ENCODE data around the gene XYLT1. TPM values are rescaled to one million over a fixed set of nuclear protein-coding genes. Genes with fewer than 3 reads are reported as not detected.
A peak's percentile ranks its signal among the peaks of the same experiment; 100 is the strongest.

Gene XYLT1
- total RNA-seq, 3 donors from 2014 or later: 23.1 to 44.0 (median 34.1) TPM

DNA sequence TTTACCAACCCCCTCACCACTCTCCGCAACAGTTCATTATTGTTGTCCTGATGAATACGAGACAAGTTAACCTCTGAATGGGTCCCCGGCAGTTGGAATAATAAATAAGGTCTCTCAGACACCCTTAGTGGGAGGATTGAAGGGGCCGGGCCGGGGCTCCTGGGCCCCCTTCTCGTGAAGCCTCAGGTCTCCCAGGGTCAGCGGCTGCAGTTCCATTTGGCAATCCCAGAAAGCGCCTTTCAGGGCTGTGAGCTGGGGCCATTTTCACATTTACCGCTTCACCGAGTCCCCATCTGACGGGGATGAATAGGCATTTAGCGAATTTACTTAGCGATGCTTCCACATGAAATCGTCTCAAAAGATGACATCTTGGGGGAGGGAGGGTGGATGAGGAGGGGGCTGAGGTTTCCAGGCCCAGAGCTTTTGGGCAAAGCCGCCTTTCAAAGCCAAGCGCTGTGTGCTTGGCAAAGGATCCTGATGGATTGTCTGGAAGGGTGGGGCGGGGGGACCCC, 309.8 kb downstream of the XYLT1 start:
- ATAC-seq: no peak
- Histone ChIP-seq H3K4me1 (ENCODE audit: low read depth) (no peaks in the 10 kb centered on the region), H3K4me3 (no peak overlapping the region), H3K9me3 (no peaks in the 10 kb centered on the region), H3K36me3 (ENCODE audit: low read depth) (no peaks in the 10 kb centered on the region)
- intact Hi-C loops (cut with DNase I, micrococcal nuclease): no loop called here
- no peak for DNase-seq
- TF ChIP-seq, protein P1, sequence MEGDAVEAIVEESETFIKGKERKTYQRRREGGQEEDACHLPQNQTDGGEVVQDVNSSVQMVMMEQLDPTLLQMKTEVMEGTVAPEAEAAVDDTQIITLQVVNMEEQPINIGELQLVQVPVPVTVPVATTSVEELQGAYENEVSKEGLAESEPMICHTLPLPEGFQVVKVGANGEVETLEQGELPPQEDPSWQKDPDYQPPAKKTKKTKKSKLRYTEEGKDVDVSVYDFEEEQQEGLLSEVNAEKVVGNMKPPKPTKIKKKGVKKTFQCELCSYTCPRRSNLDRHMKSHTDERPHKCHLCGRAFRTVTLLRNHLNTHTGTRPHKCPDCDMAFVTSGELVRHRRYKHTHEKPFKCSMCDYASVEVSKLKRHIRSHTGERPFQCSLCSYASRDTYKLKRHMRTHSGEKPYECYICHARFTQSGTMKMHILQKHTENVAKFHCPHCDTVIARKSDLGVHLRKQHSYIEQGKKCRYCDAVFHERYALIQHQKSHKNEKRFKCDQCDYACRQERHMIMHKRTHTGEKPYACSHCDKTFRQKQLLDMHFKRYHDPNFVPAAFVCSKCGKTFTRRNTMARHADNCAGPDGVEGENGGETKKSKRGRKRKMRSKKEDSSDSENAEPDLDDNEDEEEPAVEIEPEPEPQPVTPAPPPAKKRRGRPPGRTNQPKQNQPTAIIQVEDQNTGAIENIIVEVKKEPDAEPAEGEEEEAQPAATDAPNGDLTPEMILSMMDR (IDR thresholded peaks at IDR 0.05): no peak

DNA sequence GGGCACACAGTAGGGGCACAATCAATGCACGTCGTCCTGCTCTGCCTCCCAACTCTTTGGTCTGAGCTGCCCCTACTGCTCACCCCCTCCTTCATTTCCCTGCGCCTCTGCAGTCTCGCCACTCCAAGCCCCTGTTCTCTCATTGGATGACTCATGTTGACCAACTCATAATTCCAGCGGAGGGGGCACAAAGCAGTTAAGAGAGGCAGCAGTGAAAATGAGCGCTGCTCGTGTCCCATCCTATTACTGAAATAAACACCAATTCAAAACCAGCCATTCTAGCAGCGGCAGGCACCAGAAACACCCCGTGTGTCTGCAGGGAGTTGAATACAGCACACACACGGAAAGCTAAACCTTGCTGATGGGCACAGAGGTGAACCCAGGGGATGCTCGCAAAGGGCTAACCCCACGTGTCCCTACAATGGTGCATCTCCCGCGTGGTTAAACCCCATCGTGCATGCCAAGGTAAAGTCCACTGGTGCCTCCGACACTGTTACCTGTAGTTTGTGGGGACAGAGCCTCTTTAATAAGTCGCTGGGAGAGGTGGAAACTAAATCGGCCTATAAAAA, 310.4 kb downstream of the XYLT1 start:
- H3K9me3 ChIP-seq: no peaks in the 10 kb centered on the region
- intact Hi-C loops (cut with DNase I, micrococcal nuclease): no loop called here
- H3K4me3 ChIP-seq: no peak overlapping the region
- ATAC-seq (no peak), DNase-seq (no peak)
- H3K4me1 ChIP-seq (ENCODE audit: low read depth): no peaks in the 10 kb centered on the region
- TF ChIP-seq, protein P1 (IDR thresholded peaks at IDR 0.05): no peak
- H3K36me3 ChIP-seq (ENCODE audit: low read depth): no peaks in the 10 kb centered on the region

DNA sequence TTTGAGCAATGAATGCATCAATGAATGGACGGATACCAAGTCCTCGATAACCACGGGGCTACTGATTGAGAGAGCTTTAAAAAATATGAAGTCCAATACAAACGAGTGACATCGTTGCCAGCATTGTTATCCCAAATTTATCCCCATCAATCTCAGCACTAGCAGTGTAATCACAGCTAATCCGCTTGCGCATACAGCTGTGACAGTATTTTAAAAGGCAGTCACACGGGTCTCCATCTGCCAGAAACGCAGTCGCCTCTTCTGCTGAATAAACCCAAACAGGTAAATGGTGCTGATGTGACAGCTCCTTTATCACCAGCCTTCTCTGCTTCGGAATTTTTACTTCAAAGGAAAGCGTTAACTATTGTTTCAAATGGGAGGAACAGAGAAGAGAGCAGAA, 311.1 kb downstream of the XYLT1 start:
- intact Hi-C loops (cut with DNase I, micrococcal nuclease): no loop called here
- Histone ChIP-seq H3K4me1 (ENCODE audit: low read depth) (no peaks in the 10 kb centered on the region), H3K36me3 (ENCODE audit: low read depth) (no peaks in the 10 kb centered on the region), H3K4me3 (no peak overlapping the region), H3K9me3 (no peaks in the 10 kb centered on the region)
- TF ChIP-seq, protein P1 (IDR thresholded peaks at IDR 0.05): no peak
- DNase-seq: no peak
- ATAC-seq: no peak

DNA sequence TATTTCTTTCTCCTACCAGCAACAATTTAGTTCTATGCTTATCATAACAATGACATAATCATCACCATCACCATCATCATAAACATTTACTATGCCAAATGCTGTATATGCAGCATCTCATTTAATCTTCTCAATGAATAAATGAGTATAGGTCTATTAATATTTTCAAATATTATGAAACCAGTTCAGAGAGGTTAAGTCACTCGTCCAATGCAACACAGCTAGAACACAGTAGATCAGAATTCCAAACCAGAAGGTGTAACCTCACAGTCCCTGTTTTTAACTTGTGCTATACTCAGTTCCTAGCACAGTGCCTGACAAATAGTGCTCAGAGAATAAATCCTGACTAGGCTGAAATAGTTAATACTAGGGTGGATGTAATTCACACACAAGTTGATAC, 314.8 kb downstream of the XYLT1 start:
- H3K9me3 ChIP-seq: no peaks in the 10 kb centered on the region
- H3K36me3 ChIP-seq (ENCODE audit: low read depth): no peaks in the 10 kb centered on the region
- TF ChIP-seq, protein P1 (IDR thresholded peaks at IDR 0.05): no peak
- H3K4me1 ChIP-seq (ENCODE audit: low read depth): no peaks in the 10 kb centered on the region
- intact Hi-C loops (cut with DNase I, micrococcal nuclease): no loop called here
- DNase-seq (no peak), ATAC-seq (no peak)
- H3K4me3 ChIP-seq: no peak overlapping the region

DNA sequence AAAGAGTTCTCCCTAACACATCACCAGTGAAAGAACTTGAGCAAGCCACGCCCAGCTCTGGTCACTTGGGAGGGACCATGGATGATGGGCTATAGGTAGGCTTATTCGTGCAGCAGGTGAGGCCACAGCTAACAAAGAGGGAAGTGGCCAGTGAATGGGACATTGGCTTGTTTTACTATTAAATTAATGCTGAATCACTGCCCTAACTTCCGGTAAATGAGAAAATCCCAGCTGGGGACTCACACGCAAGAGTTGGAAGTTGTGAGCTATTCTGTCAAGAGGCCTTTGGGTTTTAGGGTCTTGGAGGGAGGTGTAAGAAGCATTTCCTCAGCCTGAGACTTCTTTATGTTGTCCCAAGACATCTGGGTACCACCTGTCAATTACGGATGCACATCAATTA, 315.3 kb downstream of the XYLT1 start:
- H3K9me3 ChIP-seq: no peaks in the 10 kb centered on the region
- ATAC-seq (no peak), DNase-seq (no peak)
- TF ChIP-seq, protein P1 (IDR thresholded peaks at IDR 0.05): no peak
- no peak overlapping the region for H3K4me3 ChIP-seq
- intact Hi-C loops (cut with DNase I, micrococcal nuclease): no loop called here
- H3K4me1 ChIP-seq (ENCODE audit: low read depth): no peaks in the 10 kb centered on the region
- H3K36me3 ChIP-seq (ENCODE audit: low read depth): no peaks in the 10 kb centered on the region

DNA sequence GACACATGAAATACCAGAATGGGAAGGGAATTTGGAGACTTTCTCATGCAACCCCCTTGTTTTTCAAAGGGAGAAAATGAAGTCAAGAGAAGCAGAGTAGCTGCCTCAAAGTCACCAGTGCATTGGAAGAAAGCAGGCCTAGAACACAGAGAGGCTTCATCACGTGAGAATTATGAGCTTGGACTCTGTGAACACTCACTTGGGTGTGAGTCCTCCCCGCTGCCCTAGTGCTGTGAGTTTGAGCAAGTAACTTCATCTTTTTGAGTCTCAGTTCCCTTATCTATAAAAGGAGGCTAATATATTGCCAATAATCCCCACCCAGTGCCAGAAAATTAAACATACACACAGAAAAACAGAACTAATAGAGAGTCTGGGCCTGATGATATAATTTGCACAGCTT, 315.8 kb downstream of the XYLT1 start:
- TF ChIP-seq, protein P1 (IDR thresholded peaks at IDR 0.05): no peak
- no peaks in the 10 kb centered on the region for H3K9me3 ChIP-seq
- no peaks in the 10 kb centered on the region for H3K36me3 ChIP-seq (ENCODE audit: low read depth)
- H3K4me3 ChIP-seq: no peak overlapping the region
- intact Hi-C loops (cut with DNase I, micrococcal nuclease): no loop called here
- peak in 1 of 3 donors; percentile 11 for DNase-seq
- ATAC-seq: no peak
- no peaks in the 10 kb centered on the region for H3K4me1 ChIP-seq (ENCODE audit: low read depth)
